Ovary (tissue), 3 donors: ENCODE data around the gene EP300.

ENCODE experiments used
- POLR2A ChIP-seq: fragments of 450-650 bp; IDR thresholded peaks from one replicate; pipeline ENCODE4 v1.6.1; 2017; ENCODE audit warnings: antibody characterized with exemption, mild to moderate bottlenecking, moderate library complexity
- TF ChIP-seq, protein P1 (sequence below), 3 donors: fragments of 450-650 bp in 2 of 3; fragments of 200-600 bp in 1 of 3; IDR thresholded peaks; one replicate each; pipeline versions ENCODE4 v1.5.1 to v1.8.0; 2016 to 2022; ENCODE audit warnings: antibody characterized with exemption in 3 of 3, mild to moderate bottlenecking in 1 of 3
- donor health status: DM: no; HTN: no; CAD: no.

DNA sequence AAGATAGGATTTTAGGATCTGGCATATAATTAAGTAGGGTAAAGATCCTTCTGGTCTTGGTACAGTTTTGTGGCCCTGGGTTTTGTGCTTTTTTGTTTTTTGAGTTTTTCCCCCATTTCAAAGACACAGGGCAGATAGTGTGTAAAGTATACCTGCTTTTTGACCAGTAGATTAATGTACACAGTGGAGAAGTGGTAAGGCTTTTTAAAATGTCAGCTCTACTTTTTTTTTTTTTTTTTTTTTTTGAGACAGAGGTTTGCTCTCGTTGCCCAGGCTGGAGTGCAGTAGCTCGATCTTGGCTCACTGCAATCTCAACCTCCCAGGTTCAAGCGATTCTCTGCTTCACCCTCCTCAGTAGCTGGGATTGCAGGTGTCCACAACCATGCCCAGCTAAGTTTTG is 4.0 kb downstream of the EP300 start:
- TF ChIP-seq, protein P1, sequence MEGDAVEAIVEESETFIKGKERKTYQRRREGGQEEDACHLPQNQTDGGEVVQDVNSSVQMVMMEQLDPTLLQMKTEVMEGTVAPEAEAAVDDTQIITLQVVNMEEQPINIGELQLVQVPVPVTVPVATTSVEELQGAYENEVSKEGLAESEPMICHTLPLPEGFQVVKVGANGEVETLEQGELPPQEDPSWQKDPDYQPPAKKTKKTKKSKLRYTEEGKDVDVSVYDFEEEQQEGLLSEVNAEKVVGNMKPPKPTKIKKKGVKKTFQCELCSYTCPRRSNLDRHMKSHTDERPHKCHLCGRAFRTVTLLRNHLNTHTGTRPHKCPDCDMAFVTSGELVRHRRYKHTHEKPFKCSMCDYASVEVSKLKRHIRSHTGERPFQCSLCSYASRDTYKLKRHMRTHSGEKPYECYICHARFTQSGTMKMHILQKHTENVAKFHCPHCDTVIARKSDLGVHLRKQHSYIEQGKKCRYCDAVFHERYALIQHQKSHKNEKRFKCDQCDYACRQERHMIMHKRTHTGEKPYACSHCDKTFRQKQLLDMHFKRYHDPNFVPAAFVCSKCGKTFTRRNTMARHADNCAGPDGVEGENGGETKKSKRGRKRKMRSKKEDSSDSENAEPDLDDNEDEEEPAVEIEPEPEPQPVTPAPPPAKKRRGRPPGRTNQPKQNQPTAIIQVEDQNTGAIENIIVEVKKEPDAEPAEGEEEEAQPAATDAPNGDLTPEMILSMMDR (IDR thresholded peaks at IDR 0.05), result no peak
- no peak for TF ChIP-seq POLR2A
